Testis (tissue), 3 donors: ENCODE measurements around the gene SEC61A1. TPM values are rescaled to one million over a fixed set of nuclear protein-coding genes. Genes with fewer than 3 reads are reported as not detected.

Experiments used
- DNase-seq: peaks from one replicate; pipeline ENCODE4 v3.0.0-alpha.2; 2019
- H3K27ac ChIP-seq, 2 donors: fragments of 200-600 bp; sonication (generic); one replicate each; pipeline ENCODE4 v1.5.1; 2019
- H3K27me3 ChIP-seq: fragments of 200-600 bp; sonication (generic); one replicate; pipeline ENCODE4 v1.5.1; 2019
- H3K36me3 ChIP-seq: fragments of 200-600 bp; sonication (generic); one replicate; pipeline ENCODE4 v1.5.1; 2017; ENCODE audit warnings: low read depth; ENCODE audit errors: missing control alignments
- H3K4me1 ChIP-seq: fragments of 200-600 bp; sonication (generic); one replicate; pipeline ENCODE4 v1.5.1; 2019
- H3K4me3 ChIP-seq, 2 donors: fragments of 200-600 bp; sonication (generic); one replicate each; pipeline ENCODE4 v1.5.1; 2017 to 2019
- H3K9me3 ChIP-seq: fragments of 200-600 bp; sonication (generic); one replicate; pipeline ENCODE4 v1.5.1; 2017
- POLR2A ChIP-seq: fragments of 450-650 bp; IDR thresholded peaks from one replicate; pipeline ENCODE4 v1.6.1; 2017; ENCODE audit warnings: antibody characterized with exemption, mild to moderate bottlenecking, moderate library complexity
- WGBS, 2 donors: methylation state at CpG; one replicate each; pipeline ENCODE4 v1.1.5; 2018; 5-methylcytosine and 5-hydroxymethylcytosine counted together
- intact Hi-C: fragments of 100-400 bp; cut with DNase I; formaldehyde crosslinking; loops from one replicate; pipeline ENCODE4 v1.15.1; 2023; ENCODE audit warnings: low total_unique reads
- polyA plus RNA-seq: library from polyadenylated mRNA; stranded (reverse); fragments of 350-450 nt; fragmentation: Illumina TruSeq; extraction: RNeasy Lipid Tissue Mini Kit (QIAGEN cat#74804); gene quantifications from one replicate; pipeline ENCODE4 v1.2.3, GENCODE V29; 2014; ENCODE audit warnings: low read depth, low replicate concordance; ENCODE audit not compliant: insufficient read depth
- total RNA-seq, 2 donors: library from RNA; depleted of rRNA; stranded (reverse); fragments of >200 nt; gene quantifications; one replicate each; pipeline ENCODE4 v1.2.3, GENCODE V29; 2016
- TF ChIP-seq, protein P1 (sequence below), 3 experiments: fragments of 450-650 bp in 2 of 3; fragments of 200-600 bp in 1 of 3; sonication (generic) in 1 of 3; IDR thresholded peaks; one replicate each; pipeline ENCODE4 v1.5.1; 2016 to 2019; ENCODE audit warnings: antibody characterized with exemption in 3 of 3, mild to moderate bottlenecking in 2 of 3, moderate library complexity in 1 of 3

The SEC61A1 gene
- total and polyA plus RNA-seq, 3 donors from 2014 or later, result 119 to 137 (median 129) TPM

DNA sequence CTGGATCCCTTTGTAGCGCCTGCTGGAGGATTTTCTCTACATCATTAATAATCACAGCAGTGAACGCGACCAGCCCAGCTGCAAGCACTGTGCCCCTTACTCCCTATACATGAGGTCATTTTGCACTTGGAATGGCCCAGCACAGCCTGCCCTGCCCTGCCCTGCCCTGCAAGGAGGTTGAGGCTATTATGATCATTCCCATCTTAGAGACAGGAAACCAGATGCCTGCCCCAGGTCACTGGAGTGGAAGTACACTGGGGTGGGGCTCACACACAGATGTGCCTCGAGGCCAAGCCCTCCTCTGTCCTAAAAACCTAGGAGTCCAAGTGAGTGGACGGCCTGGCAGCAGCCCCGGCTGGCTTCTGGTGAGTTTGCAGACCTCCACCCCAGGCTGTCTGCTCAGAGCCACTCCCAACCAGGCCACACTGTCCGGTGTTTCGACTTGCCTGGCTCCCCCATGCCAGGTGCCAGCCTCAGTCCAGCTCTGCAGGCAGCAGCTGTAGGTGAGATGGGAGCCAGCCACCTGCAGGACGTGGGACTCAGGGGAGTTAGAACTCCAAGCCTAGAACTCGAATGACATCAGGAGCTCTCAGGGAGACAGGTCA lies 30.4 kb upstream of the SEC61A1 start:
- intact Hi-C loops, result no loop called here
- no peaks in the 10 kb centered on the region for H3K4me1 ChIP-seq
- 82 to 83% methylated on average over 8 to 10 of the region's 10 CpGs for WGBS, 2 donors
- H3K27ac ChIP-seq, result no peak overlapping the region
- DNase-seq, result no peak
- TF ChIP-seq, protein P1, sequence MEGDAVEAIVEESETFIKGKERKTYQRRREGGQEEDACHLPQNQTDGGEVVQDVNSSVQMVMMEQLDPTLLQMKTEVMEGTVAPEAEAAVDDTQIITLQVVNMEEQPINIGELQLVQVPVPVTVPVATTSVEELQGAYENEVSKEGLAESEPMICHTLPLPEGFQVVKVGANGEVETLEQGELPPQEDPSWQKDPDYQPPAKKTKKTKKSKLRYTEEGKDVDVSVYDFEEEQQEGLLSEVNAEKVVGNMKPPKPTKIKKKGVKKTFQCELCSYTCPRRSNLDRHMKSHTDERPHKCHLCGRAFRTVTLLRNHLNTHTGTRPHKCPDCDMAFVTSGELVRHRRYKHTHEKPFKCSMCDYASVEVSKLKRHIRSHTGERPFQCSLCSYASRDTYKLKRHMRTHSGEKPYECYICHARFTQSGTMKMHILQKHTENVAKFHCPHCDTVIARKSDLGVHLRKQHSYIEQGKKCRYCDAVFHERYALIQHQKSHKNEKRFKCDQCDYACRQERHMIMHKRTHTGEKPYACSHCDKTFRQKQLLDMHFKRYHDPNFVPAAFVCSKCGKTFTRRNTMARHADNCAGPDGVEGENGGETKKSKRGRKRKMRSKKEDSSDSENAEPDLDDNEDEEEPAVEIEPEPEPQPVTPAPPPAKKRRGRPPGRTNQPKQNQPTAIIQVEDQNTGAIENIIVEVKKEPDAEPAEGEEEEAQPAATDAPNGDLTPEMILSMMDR (IDR thresholded peaks at IDR 0.05), result no peak
- no peak for TF ChIP-seq POLR2A
- H3K27me3 ChIP-seq, result no peaks in the 10 kb centered on the region
- no peaks in the 10 kb centered on the region for H3K36me3 ChIP-seq
- no peaks in the 10 kb centered on the region for H3K9me3 ChIP-seq
- no peak overlapping the region for H3K4me3 ChIP-seq

DNA sequence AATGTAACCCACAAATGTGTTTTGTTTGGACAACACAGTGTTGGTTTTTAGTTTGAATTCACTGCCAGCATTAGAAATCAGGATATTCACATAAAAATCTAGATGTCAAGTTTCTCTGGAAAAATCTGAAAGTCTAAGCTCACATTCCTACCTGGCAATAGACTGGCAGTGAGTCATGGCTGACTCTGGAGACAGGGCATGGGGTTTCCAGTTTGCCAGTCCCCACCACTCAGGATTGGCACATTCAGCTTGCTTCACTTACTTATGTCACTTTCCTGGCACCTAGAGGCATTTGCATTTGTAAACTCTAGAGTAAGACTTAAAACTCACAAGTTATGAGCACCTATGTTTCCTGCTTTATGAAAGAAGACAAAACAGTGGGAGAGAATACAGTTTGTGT lies 19.1 kb upstream of the SEC61A1 start:
- no peaks in the 10 kb centered on the region for H3K9me3 ChIP-seq
- no peak overlapping the region for H3K4me3 ChIP-seq
- no peak for DNase-seq
- H3K27ac ChIP-seq, result no peak overlapping the region
- intact Hi-C loops, result no loop called here
- H3K4me1 ChIP-seq, result no peaks in the 10 kb centered on the region
- TF ChIP-seq, protein P1 (IDR thresholded peaks at IDR 0.05), result no peak
- TF ChIP-seq POLR2A, result no peak
- no peaks in the 10 kb centered on the region for H3K27me3 ChIP-seq
- H3K36me3 ChIP-seq, result no peaks in the 10 kb centered on the region

DNA sequence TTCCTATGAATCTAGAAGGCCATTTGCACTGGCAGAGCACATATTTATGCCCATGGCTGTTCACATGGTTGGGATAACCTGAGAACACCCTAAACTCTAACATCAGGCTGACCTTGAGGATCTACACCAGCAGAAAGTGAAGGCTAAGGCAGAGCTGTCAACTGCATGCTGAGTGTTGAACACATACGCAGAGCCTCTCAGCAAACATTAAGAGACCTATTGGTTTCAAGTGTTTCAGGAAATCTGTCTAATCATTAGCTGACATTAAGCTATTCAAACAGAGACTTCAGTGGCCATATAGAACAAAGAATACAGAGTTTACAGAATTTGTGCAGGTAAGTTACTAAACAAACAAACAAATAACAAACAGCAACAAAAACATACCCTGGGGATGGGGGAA lies 16.1 kb upstream of the SEC61A1 start:
- H3K4me3 ChIP-seq, result no peak overlapping the region
- H3K9me3 ChIP-seq, result no peaks in the 10 kb centered on the region
- H3K36me3 ChIP-seq, result no peaks in the 10 kb centered on the region
- whole genome bisulfite sequencing, 2 donors, result 89 to 90% methylated on average over 1 of the region's 1 CpG
- TF ChIP-seq, protein P1 (IDR thresholded peaks at IDR 0.05), result no peak
- no peak for TF ChIP-seq POLR2A
- no peak for DNase-seq
- no peaks in the 10 kb centered on the region for H3K27me3 ChIP-seq
- H3K4me1 ChIP-seq, result no peaks in the 10 kb centered on the region
- intact Hi-C loops, result no loop called here
- H3K27ac ChIP-seq, result no peak overlapping the region

DNA sequence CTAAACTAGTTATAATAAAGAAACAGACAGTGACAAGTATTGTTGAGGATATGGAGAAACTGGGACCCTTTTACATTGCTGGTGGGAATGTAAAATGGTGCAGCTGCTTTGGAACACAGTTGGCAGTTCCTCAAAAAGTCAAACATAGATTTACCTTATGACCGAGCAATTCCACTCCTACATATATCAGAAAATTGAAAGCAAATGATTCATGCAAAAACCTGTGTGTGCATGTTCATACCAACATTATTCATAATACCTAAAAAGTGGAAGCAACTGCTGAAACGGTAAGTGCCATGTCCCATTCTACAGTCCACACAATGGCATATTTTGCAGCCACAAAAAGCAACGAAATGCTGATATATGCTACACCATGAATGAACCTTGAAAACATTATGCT lies 12.2 kb upstream of the SEC61A1 start:
- no peaks in the 10 kb centered on the region for H3K4me1 ChIP-seq
- no peak for DNase-seq
- TF ChIP-seq, protein P1 (IDR thresholded peaks at IDR 0.05), result no peak
- TF ChIP-seq POLR2A, result no peak
- H3K27me3 ChIP-seq, result no peaks in the 10 kb centered on the region
- 89 to 91% methylated on average over 3 of the region's 3 CpGs for WGBS, 2 donors
- H3K27ac ChIP-seq, result no peak overlapping the region
- no peak overlapping the region for H3K4me3 ChIP-seq
- H3K36me3 ChIP-seq, result no peaks in the 10 kb centered on the region
- intact Hi-C loops, result no loop called here
- no peaks in the 10 kb centered on the region for H3K9me3 ChIP-seq

DNA sequence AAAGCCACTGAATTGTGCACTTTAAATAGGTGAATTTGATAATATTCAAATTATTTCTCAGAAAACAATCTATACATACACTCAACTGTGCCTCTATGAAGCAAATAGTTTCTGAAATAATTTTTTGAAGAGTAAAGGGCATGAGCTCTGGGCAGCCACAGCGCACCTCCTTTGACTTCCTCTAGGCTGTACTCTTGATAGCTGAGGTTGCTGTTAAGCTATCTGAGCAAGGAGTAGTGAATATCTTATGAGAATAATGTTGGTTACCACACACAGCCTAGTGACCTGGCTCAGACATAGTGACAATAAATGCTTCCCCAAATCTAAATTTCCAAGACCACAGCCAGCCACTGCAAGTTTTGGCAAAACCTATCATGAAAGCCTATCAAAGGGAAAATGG lies 11.6 kb upstream of the SEC61A1 start:
- H3K27ac ChIP-seq, result no peak overlapping the region
- no peak for DNase-seq
- H3K27me3 ChIP-seq, result no peaks in the 10 kb centered on the region
- H3K36me3 ChIP-seq, result no peaks in the 10 kb centered on the region
- TF ChIP-seq, protein P1 (IDR thresholded peaks at IDR 0.05), result no peak
- intact Hi-C loops, result no loop called here
- no peaks in the 10 kb centered on the region for H3K4me1 ChIP-seq
- no peak overlapping the region for H3K4me3 ChIP-seq
- H3K9me3 ChIP-seq, result no peaks in the 10 kb centered on the region
- 75 to 88% methylated on average over 1 of the region's 1 CpG for WGBS, 2 donors
